ENCODE measurements around the gene NCS1. TPM values are rescaled to one million over a fixed set of nuclear protein-coding genes. Genes with fewer than 3 reads are reported as not detected.

The NCS1 gene
- total and polyA plus RNA-seq, 2 of the 8 experiments (the other 6 are each of a cell fraction or from before 2014, with no cell fraction given), result 34.7 to 47.6 TPM

DNA sequence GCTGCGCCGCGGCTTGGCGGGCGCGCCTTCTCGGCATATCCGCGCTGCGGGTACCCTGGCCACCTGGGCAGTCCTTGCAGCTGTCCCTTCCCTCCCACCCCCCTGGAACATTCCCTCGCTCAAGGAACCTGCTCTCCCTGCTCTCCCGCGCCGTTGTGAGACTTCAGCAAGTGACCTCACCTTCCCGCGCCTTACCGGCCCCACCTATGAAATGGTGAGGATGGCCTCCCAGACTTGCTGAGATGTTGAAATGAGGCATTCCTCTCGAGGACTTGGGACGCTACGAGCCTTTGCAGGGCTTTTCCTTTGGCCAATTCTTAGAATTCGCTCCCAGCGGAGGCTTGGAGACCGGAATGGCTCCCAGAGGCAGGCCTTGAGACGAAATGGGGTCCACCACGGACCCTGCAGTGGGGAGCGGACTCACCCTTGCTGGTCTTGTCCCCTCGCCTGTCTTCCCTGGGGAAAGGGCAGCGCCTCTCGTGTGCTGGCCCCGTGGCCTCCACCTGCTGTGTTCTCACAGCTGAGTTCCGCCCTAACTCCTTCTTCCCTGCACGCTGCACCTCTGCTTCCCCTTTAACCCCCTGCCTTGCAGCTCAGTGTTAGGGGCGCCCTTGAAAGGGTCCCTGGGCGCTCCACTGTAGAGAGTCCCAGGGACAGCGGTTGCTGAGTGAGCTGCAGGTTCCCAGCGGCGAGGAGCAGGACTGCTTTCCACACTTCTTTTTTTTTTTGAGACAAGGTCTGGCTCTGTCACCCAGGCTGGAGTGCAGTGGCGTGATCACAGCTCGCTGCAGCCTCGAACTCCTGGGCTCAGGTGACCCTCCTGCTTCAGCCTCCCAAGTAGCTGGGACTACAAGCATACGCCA, 94.3 kb downstream of the NCS1 start (continued):
- TF ChIP-seq RXRA (IDR thresholded peaks at IDR 0.05; ENCODE audit: insufficient read depth, low read depth, low read length), result no peak

All from H1 (cell line).